ENCODE results near the gene FAM168A.

Gene FAM168A

DNA sequence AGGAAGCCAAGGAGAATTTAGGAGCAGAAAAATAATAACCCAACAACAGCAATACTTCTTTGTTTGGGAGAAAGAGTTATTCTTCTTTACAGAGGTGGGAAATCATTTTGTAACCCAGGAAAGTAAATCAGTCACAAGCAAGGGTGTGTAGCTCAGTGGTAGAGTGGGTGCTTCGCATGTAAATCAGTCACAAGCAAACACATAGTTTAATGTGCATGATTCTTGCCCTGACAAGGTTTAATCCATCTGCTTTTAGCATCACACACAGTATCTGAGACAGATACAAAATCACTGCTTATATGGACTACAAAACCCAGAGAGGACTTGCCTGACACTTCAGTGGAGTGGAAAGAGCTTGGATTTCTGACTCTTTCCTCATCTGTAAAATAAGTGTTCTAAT is 139.7 kb downstream of the FAM168A start:
- no peak for DNase-seq (ENCODE audit: low read depth)
- H3K4me3 ChIP-seq (ENCODE audit: low read depth, low read length) = no peak overlapping the region
- TF ChIP-seq CTCF (IDR thresholded peaks at IDR 0.05; ENCODE audit: low read depth, low read length, missing control alignments) = no peak

DNA sequence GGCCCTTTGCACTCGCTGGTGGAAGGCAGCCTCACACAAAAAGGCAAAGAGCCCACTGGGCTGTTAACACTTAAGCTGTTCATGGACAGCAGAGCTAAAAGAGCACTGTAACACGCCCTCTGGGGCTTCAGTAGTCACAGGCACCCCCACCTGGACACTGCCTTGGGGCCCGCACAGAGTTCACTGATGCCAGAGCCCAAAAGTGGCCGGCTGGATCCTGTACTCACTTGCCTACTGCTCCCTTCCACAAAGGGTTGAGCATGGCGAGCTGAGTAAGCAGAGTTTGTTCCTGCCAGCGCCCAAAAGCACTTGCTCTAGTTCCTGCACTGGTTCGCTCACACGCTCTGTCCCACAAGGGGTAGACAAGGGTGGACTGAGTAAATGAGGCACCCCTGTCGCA is 142.9 kb downstream of the FAM168A start:
- H3K4me3 ChIP-seq (ENCODE audit: low read depth, low read length) = no peak overlapping the region
- TF ChIP-seq CTCF (IDR thresholded peaks at IDR 0.05; ENCODE audit: low read depth, low read length, missing control alignments) = no peak

GRCh38 chr11:73453562-73453961 is 144.3 kb downstream of the FAM168A start:
- no peak for DNase-seq (ENCODE audit: low read depth)
- H3K4me3 ChIP-seq (ENCODE audit: low read depth, low read length) = no peak overlapping the region
- TF ChIP-seq CTCF (IDR thresholded peaks at IDR 0.05; ENCODE audit: low read depth, low read length, missing control alignments) = no peak

More for the DNA sequence above, 142.9 kb downstream of the FAM168A start:
- DNase-seq (ENCODE audit: low read depth) = no peak

GRCh38 chr11:73452726-73453125 is 145.2 kb downstream of the FAM168A start:
- TF ChIP-seq CTCF (IDR thresholded peaks at IDR 0.05; ENCODE audit: low read depth, low read length, missing control alignments) = no peak
- H3K4me3 ChIP-seq (ENCODE audit: low read depth, low read length) = no peak overlapping the region
- no peak for DNase-seq (ENCODE audit: low read depth)

- no peak for DNase-seq (ENCODE audit: low read depth)
- H3K4me3 ChIP-seq (ENCODE audit: low read depth, low read length) = no peak overlapping the region
- TF ChIP-seq CTCF (IDR thresholded peaks at IDR 0.05; ENCODE audit: low read depth, low read length, missing control alignments) = no peak
Observed at GRCh38 chr11:73451896-73452295, 146.0 kb downstream of the FAM168A start.

DNA sequence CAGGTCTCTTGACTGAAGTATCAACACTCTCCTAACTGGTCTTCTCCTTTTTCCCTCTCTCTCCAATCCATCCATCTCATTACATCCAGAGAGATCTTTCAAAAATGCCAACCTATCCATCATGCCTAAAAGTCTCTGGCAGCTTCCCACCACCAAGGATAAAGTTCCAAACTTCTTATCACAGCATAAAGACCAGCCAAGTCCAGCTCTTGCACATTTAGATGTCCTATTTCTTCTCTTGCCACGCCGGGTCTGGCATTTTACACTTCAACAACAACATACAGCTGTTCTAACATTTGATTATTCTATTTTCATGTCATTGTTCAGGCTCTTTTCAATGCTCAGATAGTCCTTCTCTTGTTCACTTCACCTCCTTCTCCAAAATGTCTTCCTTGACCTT is 151.1 kb downstream of the FAM168A start:
- no peak for DNase-seq (ENCODE audit: low read depth)
- H3K4me3 ChIP-seq (ENCODE audit: low read depth, low read length) = no peak overlapping the region

More for the DNA sequence above, 151.1 kb downstream of the FAM168A start:
- no peak for TF ChIP-seq CTCF (IDR thresholded peaks at IDR 0.05; ENCODE audit: low read depth, low read length, missing control alignments)

Data from GM12864 (cell line).